NK-92 (cell line): ENCODE data around the gene XPR1.
"Not testable (repeated sequence)": the region's sequence is repeated elsewhere in the genome, so short reads cannot be mapped to it uniquely, and the experiment has no call there.

ENCODE experiments used
- DNase-seq: peaks from one replicate; lab custom pipeline; 2025; ENCODE audit not compliant: unreplicated experiment; lab: John Stamatoyannopoulos, UW

XPR1 gene

DNA sequence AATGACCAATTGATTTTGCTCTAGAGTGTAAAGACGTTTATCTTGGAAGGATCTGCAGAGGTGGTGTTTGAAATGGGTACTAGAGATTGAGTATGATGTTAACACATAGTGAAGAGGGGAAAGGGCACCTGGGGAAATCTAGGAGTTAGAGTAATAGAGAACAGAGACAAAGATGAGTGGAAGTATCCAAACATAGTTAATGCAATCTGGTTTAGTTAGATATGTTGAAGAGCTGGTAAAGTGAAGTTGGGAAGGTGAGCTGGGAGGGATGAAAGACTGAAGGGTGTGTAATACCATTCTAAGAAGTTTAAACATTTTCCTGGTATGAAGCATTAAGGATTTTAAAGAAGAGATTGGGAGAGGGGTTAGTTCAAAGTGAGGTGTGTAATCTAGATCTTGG is 11.0 kb downstream of the XPR1 start:
- DNase-seq, result no peak

- no peak for DNase-seq
These were observed 11.9 kb downstream of the XPR1 start for GRCh38 chr1:180643693-180644092.

- DNase-seq, result no peak
These were observed 12.8 kb downstream of the XPR1 start for GRCh38 chr1:180644526-180645192.

GRCh38 chr1:180645261-180645660 is 13.4 kb downstream of the XPR1 start:
- DNase-seq, result not testable (repeated sequence)

GRCh38 chr1:180646093-180646492 is 14.3 kb downstream of the XPR1 start:
- DNase-seq, result no peak

- no peak for DNase-seq
These were observed 14.7 kb downstream of the XPR1 start for GRCh38 chr1:180646547-180646946.

- no peak for DNase-seq
These were observed 21.0 kb downstream of the XPR1 start for GRCh38 chr1:180652792-180653191.

DNA sequence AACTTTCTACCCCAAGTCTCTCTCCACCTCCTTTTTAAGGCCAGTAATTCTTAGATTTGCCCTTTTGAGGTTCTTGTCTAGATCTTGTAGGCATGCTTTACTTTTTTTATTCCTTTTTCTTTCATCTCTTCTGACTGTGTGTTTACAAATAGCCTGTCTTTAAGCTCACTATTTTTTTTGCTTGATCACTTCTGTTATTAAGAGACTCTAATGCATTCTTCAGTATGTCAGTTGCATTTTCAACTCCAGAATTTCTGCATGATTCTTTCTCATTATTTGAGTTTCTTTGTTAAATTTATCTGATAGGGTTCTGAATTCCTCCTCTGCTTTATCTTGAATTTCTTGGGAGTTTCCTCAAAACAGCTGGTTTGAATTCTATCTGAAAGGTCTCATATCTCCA is 30.9 kb downstream of the XPR1 start:
- no peak for DNase-seq

GRCh38 chr1:180670681-180671080 is 38.9 kb downstream of the XPR1 start:
- DNase-seq, result no peak

DNA sequence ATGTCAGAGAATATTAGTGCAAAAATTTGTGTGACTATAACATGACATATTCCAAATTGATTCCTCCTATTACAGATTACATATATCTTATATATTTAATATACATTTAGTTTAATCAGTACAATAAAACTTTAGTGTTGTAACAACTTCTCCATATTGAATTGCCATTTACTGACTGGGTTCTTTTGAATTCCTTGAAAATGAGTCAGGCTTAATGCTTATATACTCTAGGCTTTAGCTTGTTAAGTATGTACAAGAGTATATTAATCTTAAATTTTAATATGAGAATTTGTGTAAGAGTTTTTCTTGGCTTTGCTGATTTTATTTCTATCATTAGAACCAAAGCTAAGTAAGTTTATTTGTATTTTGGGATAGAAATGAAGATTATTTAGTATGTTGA is 40.3 kb downstream of the XPR1 start:
- DNase-seq, result no peak

GRCh38 chr1:180672505-180672904 is 40.7 kb downstream of the XPR1 start:
- no peak for DNase-seq

DNA sequence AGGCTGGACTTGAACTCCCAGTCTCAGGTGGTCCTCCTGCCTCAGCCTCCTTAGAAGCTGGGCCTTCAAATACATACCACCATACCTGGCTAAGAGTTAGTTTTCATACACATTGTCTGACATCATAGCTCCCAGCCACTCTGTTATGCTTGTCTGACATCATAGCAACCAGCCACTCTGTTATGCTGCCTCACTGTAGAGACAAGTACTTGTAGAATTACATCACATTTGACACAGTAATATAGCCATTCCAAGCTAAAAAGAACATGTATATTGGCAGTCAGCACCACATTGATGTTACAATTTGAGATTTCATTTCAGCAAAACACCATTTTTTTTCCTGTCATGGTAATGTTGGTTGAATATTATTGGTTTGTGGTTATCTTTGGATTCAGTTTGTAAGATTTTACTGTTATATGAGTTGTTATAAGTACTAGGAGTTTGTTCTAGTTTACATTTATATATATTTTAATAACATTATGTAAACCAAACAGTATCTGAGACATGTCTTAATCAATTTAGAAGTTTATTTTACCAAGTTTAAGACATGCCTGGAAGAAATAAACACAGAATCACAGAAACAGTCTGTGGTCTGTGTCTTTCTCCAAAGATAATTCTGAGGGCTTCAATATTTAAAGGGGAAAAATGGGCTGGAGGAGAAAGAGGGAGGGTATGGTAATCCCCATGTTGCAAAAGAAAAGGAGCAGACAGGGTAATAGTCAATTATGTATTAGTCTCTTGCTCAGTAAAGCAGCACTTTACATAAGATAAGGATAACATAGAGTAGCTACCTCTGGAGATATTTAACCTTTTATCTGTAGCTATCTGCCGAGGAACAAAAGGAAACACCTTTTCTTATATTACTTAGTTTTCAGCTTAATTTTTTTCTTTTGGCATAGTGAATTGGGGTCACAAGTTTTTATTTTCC is 43.0 kb downstream of the XPR1 start:
- DNase-seq, result no peak

DNA sequence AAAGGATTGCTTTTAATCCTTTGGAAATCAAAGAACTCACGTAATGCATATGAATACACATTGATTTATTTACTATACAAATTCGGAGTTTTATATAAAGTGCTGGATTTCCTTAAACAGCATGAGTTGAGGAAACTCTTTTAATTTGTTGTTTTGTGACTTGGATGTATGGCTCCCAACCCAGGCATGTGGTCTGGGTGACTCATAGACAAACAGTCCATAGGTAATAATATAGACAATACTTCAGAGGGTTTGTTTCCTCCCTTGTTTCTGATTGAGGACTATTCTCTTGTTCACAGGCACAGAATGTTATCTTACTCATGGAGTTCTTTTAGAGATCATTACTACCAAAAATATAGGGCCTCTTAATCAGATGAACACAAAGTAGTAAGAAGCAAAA is 43.8 kb downstream of the XPR1 start:
- DNase-seq, result no peak

DNA sequence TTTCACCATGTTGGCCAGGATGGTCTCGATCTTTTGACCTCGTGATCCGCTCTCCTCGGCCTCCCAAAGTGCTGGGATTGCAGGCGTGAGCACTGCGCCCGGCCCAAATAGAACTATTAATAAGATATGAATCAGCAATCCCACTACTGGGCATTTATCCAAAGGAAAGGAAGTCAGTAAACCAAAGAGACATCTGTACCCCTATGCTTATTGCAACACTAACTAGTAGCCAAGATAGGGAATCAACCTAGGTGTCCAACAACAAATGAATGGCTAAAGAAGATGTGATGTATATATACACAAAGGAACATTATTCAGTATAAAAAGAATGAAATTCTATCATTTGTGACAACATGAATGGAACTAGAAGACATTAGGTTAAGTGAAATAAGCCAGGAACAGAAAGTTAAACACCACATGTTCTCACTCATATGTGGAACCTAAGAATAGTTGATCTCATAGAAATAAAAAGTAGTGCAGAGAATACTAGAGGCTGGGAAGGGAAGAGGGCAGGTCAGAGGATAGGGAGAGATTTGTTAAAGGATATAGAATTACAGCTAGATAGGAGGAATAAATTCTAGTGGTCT is 48.8 kb downstream of the XPR1 start:
- no peak for DNase-seq

GRCh38 chr1:180683117-180683516 is 51.3 kb downstream of the XPR1 start:
- not testable (repeated sequence) for DNase-seq

- DNase-seq, result no peak
These were observed 59.6 kb downstream of the XPR1 start for GRCh38 chr1:180691322-180691913.

DNA sequence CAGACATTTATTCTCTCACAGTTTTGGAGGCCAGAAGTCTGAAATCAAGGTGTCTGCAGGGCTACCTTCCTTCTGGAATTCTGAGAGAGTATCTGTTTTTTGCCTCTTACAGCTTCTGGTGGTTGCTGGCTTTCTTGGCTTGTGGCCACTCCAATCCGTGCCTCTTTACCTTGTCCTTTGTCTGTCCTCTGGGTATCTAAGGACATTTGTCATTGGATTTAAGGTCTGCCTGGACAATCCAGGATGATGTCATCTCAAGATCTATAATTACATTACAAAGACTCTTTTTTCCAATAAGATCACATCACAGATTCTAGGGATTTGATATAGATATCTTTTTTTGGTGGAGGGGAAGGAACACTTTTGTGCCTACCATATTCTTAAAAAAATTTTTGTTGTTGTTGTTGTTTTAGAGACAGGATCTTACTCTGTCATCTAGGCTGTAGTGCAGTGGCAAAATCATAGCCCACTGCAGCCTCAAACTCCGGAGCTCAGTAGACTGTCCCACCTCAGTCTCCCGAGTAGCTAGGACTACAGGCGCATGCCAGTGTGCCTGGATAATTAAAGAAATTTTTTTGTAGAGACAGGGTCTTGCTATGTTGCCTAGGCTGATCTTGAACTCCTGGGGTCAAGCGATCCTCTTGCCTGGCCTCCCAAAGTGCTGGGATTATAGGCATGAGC is 61.9 kb downstream of the XPR1 start:
- DNase-seq, result no peak

DNA sequence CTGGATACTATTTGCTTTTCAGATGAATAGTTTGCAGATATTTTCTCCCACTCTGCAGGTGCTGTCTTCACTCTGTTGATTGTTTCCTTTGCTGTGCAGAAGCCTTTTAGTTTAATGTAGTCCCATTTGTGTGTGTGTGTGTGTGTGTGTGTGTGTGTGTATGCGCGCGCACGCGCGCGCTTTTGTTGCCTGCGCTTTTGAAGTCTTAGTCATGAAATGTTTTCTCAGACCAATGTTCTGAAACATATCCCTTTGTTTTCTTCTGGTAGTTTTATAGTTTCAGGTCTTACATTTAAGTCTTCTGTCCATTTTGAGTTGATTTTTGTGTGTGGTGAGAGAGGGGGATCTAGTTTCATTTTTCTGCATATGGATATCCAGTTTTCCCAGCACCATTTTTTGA is 63.5 kb downstream of the XPR1 start:
- no peak for DNase-seq

DNA sequence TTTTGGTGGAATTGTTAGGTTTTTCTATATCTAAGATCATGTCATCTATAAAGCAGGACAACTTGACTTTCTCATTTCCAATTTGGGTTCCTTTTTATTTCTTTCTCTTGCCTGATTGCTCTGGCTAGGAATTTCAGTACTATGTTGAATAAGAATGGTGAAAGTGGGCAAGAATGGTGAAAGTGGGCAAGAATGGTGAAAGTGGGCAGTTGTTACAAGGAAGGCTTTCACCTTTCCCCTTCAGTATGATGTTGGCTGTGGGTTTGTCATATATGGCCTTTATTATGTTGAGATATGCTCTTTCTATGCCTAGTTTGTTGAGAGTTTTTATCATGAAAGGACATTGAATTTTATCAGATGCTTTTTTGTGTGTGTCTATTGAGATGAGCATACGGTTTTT is 64.5 kb downstream of the XPR1 start:
- no peak for DNase-seq

GRCh38 chr1:180698580-180698979 is 66.8 kb downstream of the XPR1 start:
- no peak for DNase-seq

DNA sequence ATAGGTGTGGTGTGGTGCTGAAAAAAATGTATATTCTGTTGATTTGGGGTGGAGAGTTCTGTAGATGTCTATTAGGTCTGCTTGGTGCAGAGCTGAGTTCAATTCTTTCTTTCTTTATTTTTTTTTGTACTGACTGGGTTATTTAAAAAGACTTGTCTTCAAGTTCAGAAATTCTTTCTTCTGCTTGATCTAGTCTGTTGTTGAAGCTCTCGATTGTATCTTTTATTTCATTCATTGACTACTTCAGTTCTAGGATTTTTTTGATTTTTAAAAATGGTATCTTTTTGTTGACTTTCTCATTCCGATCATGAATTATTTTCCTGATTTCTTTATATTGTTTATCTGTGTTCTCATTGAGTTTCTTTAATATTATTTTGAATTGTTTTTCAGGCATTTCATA is 70.6 kb downstream of the XPR1 start:
- DNase-seq, result not testable (repeated sequence)
